SK-MEL-5 (cell line): ENCODE results near the gene TCEAL3. TPM values are rescaled to one million over a fixed set of nuclear protein-coding genes. Genes with fewer than 3 reads are reported as not detected.
"Not testable (repeated sequence)": the region's sequence is repeated elsewhere in the genome, so short reads cannot be mapped to it uniquely, and the experiment has no call there.

ENCODE experiments used
- DNase-seq: peaks from one replicate; pipeline ENCODE4 v3.0.0-alpha.2; 2016; ENCODE audit warnings: low read depth, low spot score
- in situ Hi-C: cut with HindIII; loops from 2 replicates; pipeline ENCODE4 v1.10.0; 2016; ENCODE audit warnings: low sequenced_read_pairs, high pct_unique_total_duplicates, low pct_unique_long_range_greater_than_20kb
- total RNA-seq: library from RNA; depleted of rRNA; stranded (reverse); fragments of >200 nt; shearing (Covaris generic); gene quantifications from 2 replicates; pipeline ENCODE4 v1.2.3, GENCODE V29; 2014; rRNA removed

TCEAL3 gene
- total RNA-seq, 1 experiment from 2014 or later: 4.4 TPM

DNA sequence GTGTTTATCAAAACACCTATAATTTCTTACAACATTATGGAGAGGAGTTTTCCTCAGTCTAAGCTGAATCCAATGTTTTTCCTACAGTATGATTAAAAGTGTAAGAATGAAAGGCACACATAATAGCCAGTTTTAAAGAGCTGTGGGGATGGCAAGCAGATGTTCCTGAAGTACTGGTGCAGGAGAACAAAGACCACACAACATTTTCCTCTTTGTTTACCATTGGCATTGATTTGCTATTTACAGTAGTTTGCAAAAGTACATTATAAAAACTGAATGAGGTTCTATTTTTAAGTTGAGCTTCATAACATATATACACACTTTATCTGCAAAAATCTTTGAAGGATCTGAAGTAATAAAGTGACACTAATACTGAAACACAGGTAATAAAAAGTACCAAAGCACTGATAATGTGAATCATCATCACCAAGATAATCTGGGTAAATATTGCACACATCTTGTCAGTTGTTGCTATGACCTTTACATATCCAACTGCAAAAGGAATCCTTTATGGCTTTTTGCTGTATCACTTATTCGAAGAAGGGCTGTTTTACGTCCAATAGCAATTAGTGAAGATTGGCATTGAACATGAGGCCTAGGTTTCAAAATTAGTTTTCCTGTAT is 43.5 kb downstream of the TCEAL3 start:
- DNase-seq: no peak
- in situ Hi-C loops: no loop called here

DNA sequence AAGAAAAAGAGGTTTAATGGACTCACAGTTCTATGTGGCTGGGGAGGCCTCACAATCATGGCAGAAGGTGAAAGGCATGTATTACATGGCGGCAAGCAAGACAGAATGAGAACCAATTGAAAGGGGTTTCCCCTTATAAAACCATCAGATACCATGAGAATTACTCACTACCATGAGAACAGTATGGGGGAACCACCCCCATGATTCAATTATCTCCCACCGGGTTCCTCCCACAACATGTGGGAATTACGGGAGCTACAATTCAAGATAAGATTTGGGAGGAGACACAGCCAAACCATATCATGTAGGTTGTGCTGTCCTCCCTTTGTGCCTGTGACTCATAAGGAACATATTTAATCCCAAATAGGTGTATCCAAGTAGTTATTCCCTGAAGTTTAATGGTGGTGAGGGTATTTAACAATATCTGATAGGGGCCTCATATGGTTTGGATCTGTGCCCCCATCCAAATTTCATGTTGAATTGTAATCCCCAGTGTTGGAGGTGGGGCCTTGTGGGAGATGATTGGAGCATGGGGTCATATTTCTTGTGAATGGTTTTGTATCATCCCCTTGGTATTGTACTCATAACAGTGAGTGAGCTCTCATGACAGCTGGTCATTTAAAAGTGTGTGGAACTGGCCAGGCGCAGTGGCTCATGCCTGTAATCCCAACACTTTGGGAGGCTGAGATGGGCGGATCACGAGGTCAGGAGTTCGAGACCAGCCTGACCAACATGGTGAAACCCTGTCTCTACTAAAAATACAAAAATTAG is 47.7 kb downstream of the TCEAL3 start:
- DNase-seq, in situ Hi-C loops: not testable (repeated sequence)

DNA sequence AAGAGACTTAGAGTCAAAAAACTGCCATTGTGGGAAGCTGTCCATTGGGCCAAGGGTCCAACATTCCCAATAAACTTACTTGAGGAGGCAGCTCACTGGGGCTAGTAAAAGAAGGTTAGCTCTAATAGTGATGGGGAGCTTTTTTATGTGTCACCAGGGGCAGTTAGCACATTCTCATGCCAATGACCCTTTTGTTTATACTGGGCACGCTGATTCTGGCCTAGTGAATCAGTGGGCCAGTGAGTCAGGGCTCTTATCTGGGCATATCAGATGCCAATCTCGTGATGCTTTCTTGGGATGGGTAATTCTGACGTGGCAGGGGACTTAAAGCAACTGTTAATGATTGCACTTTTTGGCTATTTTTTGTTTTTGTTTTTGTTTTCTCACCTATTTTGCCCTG is 48.9 kb downstream of the TCEAL3 start:
- in situ Hi-C loops: no loop called here
- DNase-seq: peak; percentile 58

DNA sequence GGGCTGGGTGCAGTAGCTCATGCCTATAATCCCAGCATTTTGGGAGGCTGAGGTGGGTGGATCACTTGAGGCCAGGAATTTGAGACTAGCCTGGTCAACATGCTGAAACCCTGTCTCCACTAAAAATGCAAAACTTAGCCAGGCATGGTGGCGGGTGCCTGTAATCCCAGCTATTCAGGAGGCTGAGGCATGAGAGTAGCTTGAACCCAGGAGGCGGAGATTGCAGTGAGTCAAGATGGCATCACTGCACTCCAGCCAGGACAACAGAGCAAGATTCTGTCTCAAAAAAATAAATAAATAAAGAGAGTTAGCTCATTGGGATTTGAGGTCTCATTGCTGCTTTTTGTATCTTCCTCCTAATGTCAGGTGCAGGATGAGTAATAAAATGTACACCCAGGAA is 49.3 kb downstream of the TCEAL3 start:
- DNase-seq, in situ Hi-C loops: not testable (repeated sequence)

DNA sequence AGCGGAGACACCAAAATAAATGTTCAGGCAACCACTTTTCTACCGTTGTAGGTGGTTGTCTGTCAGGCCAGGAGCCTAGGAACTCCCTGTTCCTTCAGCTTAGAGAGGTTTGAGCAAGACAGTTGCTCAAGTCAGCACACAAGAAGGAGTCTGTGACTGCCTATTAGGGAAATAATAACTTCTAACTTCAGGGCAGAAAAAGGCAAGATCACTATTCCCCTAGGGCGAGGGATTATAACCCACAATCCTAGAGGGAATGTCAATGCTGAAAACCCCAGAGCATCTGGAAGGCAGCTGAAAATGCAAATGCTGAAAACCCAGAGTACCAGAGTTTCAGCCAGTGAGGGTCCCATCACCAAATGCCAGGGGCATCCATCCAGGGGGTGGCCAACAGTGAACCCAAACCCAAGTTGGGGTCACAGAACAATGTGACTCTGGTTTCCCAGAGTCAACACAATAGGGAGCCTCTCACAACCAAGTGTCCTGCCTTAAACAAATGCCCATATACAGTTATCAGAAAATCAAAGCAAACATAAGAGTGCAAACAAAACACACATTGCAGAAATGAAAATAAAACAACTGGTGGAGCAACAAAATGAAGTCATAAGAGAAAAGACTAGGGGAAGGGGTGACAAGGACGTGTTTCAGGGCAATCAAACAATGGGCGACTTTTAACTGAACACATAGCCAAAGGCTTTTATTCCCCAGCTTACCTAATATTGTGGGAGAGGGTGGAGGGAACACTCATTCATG is 51.1 kb downstream of the TCEAL3 start:
- in situ Hi-C loops: no loop called here
- no peak for DNase-seq

DNA sequence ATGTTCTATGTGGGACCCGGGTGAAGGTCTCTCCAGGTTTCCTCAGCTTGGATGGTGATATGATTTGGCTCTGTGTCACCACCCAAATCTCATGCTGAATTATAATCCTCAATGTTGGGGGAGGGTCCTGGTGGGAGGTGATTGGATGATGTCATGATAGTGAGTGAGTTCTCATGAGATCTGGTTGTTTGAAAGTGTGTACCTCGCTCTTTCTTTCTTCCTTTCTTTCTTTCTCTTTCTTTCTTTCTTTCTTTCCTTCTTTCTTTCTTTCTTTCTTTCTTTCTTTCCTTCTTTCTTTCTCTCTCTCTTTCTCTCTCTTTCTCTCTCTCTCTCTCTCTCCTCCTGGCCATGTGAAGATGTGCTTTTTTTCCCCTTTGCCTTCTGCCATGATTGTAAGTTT is 51.7 kb downstream of the TCEAL3 start:
- DNase-seq, in situ Hi-C loops: not testable (repeated sequence)

Other genes starting within 250 kb of the TCEAL3 start
- 269 and 278 TPM in 2 replicates for gene BEX3, start 231.4 kb upstream of the TCEAL3 start, total RNA-seq
- gene RAB40A, start 88.5 kb upstream of the TCEAL3 start, total RNA-seq: 0.05 TPM in 1 of 2 replicates, not detected in the other
- gene TCEAL4, start 22.4 kb upstream of the TCEAL3 start, total RNA-seq: 79.6 and 83.2 TPM in 2 replicates
- 23.2 and 28.6 TPM in 2 replicates for gene TCEAL1, start 21.0 kb downstream of the TCEAL3 start, total RNA-seq
- gene MORF4L2, start 78.7 kb downstream of the TCEAL3 start, total RNA-seq: 469 and 495 TPM in 2 replicates
- gene TMEM31, start 102.9 kb downstream of the TCEAL3 start, total RNA-seq: not detected in 2 replicates
- gene PLP1, start 168.9 kb downstream of the TCEAL3 start, total RNA-seq: 543 and 547 TPM in 2 replicates
- gene RAB9B, start 224.3 kb downstream of the TCEAL3 start, total RNA-seq: 1.1 and 1.4 TPM in 2 replicates